HepG2 (cell line): Measurements from ENCODE around the gene CTDNEP1. TPM values are rescaled to one million over a fixed set of nuclear protein-coding genes. Genes with fewer than 3 reads are reported as not detected.
A peak's percentile ranks its signal among the peaks of the same experiment; 100 is the strongest.

ENCODE experiments used
- AGO2 ChIP-seq: fragments of 200-400 bp; formaldehyde crosslinking; optimal IDR thresholded peaks from 2 replicates; pipeline ENCODE3; 2017; ENCODE audit warnings: mild to moderate bottlenecking, low read depth, low read length, moderate library complexity
- BHLHE40 ChIP-seq: IDR thresholded peaks from 2 replicates; pipeline ENCODE4 v1.6.1; 2011; ENCODE audit warnings: low read length, improper control_type of control experiment
- CERS6 ChIP-seq: sonication (generic); formaldehyde crosslinking; IDR thresholded peaks from 2 replicates; pipeline ENCODE4 v1.5.0; 2020; ENCODE audit warnings: missing genetic modification reagents
- EEA1 ChIP-seq: sonication (generic); formaldehyde crosslinking; IDR thresholded peaks from 2 replicates; pipeline ENCODE4 v1.5.1; 2020; ENCODE audit warnings: mild to moderate bottlenecking, missing genetic modification reagents, borderline replicate concordance
- FLYWCH1 ChIP-seq: sonication (generic); formaldehyde crosslinking; IDR thresholded peaks from 2 replicates; pipeline ENCODE4 v1.8.1; 2023; ENCODE audit warnings: mild to moderate bottlenecking, missing genetic modification reagents
- JARID2 ChIP-seq: sonication (generic); formaldehyde crosslinking; IDR thresholded peaks from 2 replicates; pipeline ENCODE4 v1.8.1; 2023; ENCODE audit warnings: missing genetic modification reagents, inconsistent platforms; ENCODE audit not compliant: insufficient replicate concordance
- NRL ChIP-seq: sonication (generic); formaldehyde crosslinking; IDR thresholded peaks from 2 replicates; pipeline ENCODE4 v1.5.0; 2020; ENCODE audit warnings: missing genetic modification reagents, mild to moderate bottlenecking, moderate library complexity, borderline replicate concordance
- REL ChIP-seq: sonication (generic); formaldehyde crosslinking; conservative IDR thresholded peaks from 2 replicates; pipeline ENCODE4 v1.8.0; 2022; ENCODE audit warnings: mild to moderate bottlenecking, missing genetic modification reagents, moderate library complexity
- RELA ChIP-seq: sonication (generic); formaldehyde crosslinking; IDR thresholded peaks from 2 replicates; pipeline ENCODE4 v1.4.0; 2020; ENCODE audit warnings: missing genetic modification reagents
- ZBTB1 ChIP-seq: sonication (generic); formaldehyde crosslinking; IDR thresholded peaks from 2 replicates; pipeline ENCODE4 v1.4.0; 2020; ENCODE audit warnings: missing genetic modification reagents, borderline replicate concordance
- ZBTB2 ChIP-seq: sonication (generic); formaldehyde crosslinking; IDR thresholded peaks from 2 replicates; pipeline ENCODE4 v1.8.0; 2022; ENCODE audit warnings: low read depth, missing genetic modification reagents
- ZHX1 ChIP-seq: sonication (generic); formaldehyde crosslinking; IDR thresholded peaks from 2 replicates; pipeline ENCODE4 v1.8.1; 2022; ENCODE audit warnings: low read depth, mild to moderate bottlenecking, missing genetic modification reagents
- ZNF142 ChIP-seq: sonication (generic); formaldehyde crosslinking; IDR thresholded peaks from 2 replicates; pipeline ENCODE4 v1.4.0; 2020; ENCODE audit warnings: missing genetic modification reagents
- polyA plus RNA-seq, 8 experiments: library from polyadenylated mRNA; depleted of rRNA in 3 of 8; stranded (reverse) in 7 of 8; unstranded in 1 of 8; fragments of >200 nt; fragmentation: Illumina TruSeq in 4 of 8; extraction: Trizol in 4 of 8; gene quantifications; 2 replicates each; pipeline versions ENCODE4 v1.2.1 to v1.2.3, GENCODE V29; 2011 to 2016; ENCODE audit warnings: low read depth in 4 of 8, missing spikeins in 1 of 8, mixed read lengths in 1 of 8; ENCODE audit not compliant: insufficient read depth in 1 of 8
- total RNA-seq, 5 experiments: library from RNA; depleted of rRNA; stranded (reverse); fragments of >200 nt; fragmentation: Illumina TruSeq; extraction: Trizol; gene quantifications; 2 replicates each; pipeline ENCODE4 v1.2.3, GENCODE V29; 2016; ENCODE audit warnings: low read depth in 1 of 5
- TF ChIP-seq, protein P1 (sequence below): sonication (generic); formaldehyde crosslinking; IDR thresholded peaks from 2 replicates; pipeline ENCODE4 v1.5.1; 2020; ENCODE audit warnings: mild to moderate bottlenecking, missing genetic modification reagents

CTDNEP1 gene
- total and polyA plus RNA-seq, 2 of the 13 experiments (the other 11 are each of a cell fraction or from before 2014, with no cell fraction given), result 19.8 to 118 TPM

GRCh38 chr17:7296189-7296861 lies 44.8 kb upstream of the CTDNEP1 start (continued):
- TF ChIP-seq ZBTB2 (CRISPR knock-in tag) (no peak), REL (CRISPR knock-in tag) (no peak), AGO2 (no peak), FLYWCH1 (CRISPR knock-in tag) (no peak), CERS6 (CRISPR knock-in tag) (no peak), RELA (CRISPR knock-in tag) (no peak), NRL (0 out of 2 replicates have a peak, but pooled peaks have one; percentile 42), ZBTB1 (CRISPR knock-in tag) (no peak), JARID2 (no peak), ZNF142 (no peak), EEA1 (CRISPR knock-in tag) (peak; percentile 28; the same call in 1 of the 2 replicates), ZHX1 (CRISPR knock-in tag) (peak; percentile 62; the same call in 1 of the 2 replicates), BHLHE40 (peak; percentile 86)
- TF ChIP-seq, protein P1, sequence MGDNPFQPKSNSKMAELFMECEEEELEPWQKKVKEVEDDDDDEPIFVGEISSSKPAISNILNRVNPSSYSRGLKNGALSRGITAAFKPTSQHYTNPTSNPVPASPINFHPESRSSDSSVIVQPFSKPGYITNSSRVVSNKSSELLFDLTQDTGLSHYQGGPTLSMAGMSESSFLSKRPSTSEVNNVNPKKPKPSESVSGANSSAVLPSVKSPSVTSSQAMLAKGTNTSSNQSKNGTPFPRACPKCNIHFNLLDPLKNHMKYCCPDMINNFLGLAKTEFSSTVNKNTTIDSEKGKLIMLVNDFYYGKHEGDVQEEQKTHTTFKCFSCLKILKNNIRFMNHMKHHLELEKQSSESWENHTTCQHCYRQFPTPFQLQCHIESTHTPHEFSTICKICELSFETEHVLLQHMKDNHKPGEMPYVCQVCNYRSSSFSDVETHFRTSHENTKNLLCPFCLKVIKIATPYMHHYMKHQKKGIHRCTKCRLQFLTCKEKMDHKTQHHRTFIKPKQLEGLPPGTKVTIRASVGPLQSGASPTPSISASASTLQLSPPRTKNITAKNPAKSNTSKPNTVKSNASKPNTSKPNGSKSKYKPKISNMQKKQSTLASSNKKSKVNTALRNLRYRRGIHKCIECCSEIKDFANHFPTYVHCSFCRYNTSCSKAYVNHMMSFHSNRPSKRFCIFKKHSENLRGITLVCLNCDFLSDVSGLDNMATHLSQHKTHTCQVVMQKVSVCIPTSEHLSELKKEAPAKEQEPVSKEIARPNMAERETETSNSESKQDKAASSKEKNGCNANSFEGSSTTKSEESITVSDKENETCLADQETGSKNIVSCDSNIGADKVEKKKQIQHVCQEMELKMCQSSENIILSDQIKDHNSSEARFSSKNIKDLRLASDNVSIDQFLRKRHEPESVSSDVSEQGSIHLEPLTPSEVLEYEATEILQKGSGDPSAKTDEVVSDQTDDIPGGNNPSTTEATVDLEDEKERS (CRISPR knock-in tag), result no peak
